Panc1 (cell line): Measurements from ENCODE around the gene GLB1L. TPM values are rescaled to one million over a fixed set of nuclear protein-coding genes. Genes with fewer than 3 reads are reported as not detected.

Source experiments
- ATAC-seq: fragments of 200-7000 bp; cut with Tn5 transposase; 2 replicates; pipeline ENCODE4 v1.9.1; 2020; ENCODE audit warnings: mild to moderate bottlenecking, moderate library complexity
- BruUV-seq: library from RNA; stranded (reverse); fragments of 400-500 nt; replicated peaks from 2 replicates; lab custom pipeline; 2021; lab: Mats Ljungman, UMichigan
- CTCF ChIA-PET: fragments of 300-600 bp; sonication (Branson Sonifier 250); formaldehyde crosslinking; loops from one replicate; lab custom pipeline; 2022; ENCODE audit warnings: antibody characterized with exemption; lab: Charles Lee
- POLR2A ChIA-PET: fragments of 300-600 bp; sonication (Branson Sonifier 250); formaldehyde crosslinking; loops from one replicate; lab custom pipeline; 2022; ENCODE audit warnings: antibody characterized with exemption; lab: Charles Lee
- DNase-seq: peaks from one replicate; pipeline ENCODE4 v3.0.0-alpha.2; 2010; ENCODE audit warnings: low read depth, low spot score
- H3K27ac ChIP-seq: 2 replicates; pipeline ENCODE4 v1.5.1; 2011; ENCODE audit warnings: mild to moderate bottlenecking, low read length, inconsistent platforms
- H3K27me3 ChIP-seq: fragments of 200-500 bp; sonication (Bioruptor generic); 2 replicates; pipeline ENCODE4 v1.6.0; 2014; ENCODE audit warnings: low read length, inconsistent platforms; ENCODE audit not compliant: control insufficient read depth, insufficient read depth
- H3K36me3 ChIP-seq: fragments of 200-500 bp; sonication (Bioruptor generic); 2 replicates; pipeline ENCODE4 v1.5.1; 2014; ENCODE audit warnings: inconsistent platforms, mild to moderate bottlenecking, low read length, moderate library complexity; ENCODE audit not compliant: control insufficient read depth, insufficient read depth
- H3K4me1 ChIP-seq: 2 replicates; pipeline ENCODE4 v1.5.1; 2011; ENCODE audit warnings: inconsistent platforms, mild to moderate bottlenecking, low read length, moderate library complexity; ENCODE audit not compliant: control insufficient read depth, insufficient read depth
- H3K4me3 ChIP-seq, 2 experiments: 2 replicates each; pipeline ENCODE4 v1.5.1; 2011 to 2012; ENCODE audit warnings: low read depth in 2 of 2, low read length in 2 of 2, mild to moderate bottlenecking in 2 of 2, inconsistent platforms in 1 of 2, moderate library complexity in 1 of 2
- H3K9me3 ChIP-seq: fragments of 200-500 bp; sonication (Bioruptor generic); 2 replicates; pipeline ENCODE4 v1.5.1; 2014; ENCODE audit warnings: low read depth, mild to moderate bottlenecking, inconsistent platforms, low read length, moderate library complexity; ENCODE audit not compliant: control insufficient read depth, insufficient read depth
- POLR2AphosphoS5 ChIP-seq: IDR thresholded peaks from 2 replicates; pipeline ENCODE4 v1.6.1; 2012; ENCODE audit warnings: mild to moderate bottlenecking, low read depth, low read length, moderate library complexity
- SIN3A ChIP-seq: IDR thresholded peaks from 2 replicates; pipeline ENCODE4 v1.6.1; 2012; ENCODE audit warnings: low read depth, mild to moderate bottlenecking, low read length, moderate library complexity, borderline replicate concordance; ENCODE audit not compliant: insufficient read depth
- TCF7L2 ChIP-seq: IDR thresholded peaks from 2 replicates; pipeline ENCODE4 v1.6.1; 2011; ENCODE audit warnings: mild to moderate bottlenecking, low read depth, low read length, inconsistent platforms
- in situ Hi-C: cut with HindIII; loops from 2 replicates; pipeline ENCODE4 v1.10.0; 2016; ENCODE audit warnings: low sequenced_read_pairs, low pct_unique_long_range_greater_than_20kb
- intact Hi-C: fragments of 100-400 bp; cut with micrococcal nuclease; formaldehyde crosslinking; loops from one replicate; pipeline ENCODE4 v1.10.0; 2022; ENCODE audit not compliant: unreplicated experiment
- total RNA-seq: library from RNA; stranded (reverse); gene quantifications from one replicate; pipeline ENCODE4 v1.2.1, GENCODE V29; 2021; ENCODE audit not compliant: unreplicated experiment
- TF ChIP-seq, protein P1 (sequence below), 2 experiments: IDR thresholded peaks; 2 replicates each; pipeline ENCODE4 v1.6.1; 2011 to 2012; ENCODE audit warnings: low read depth in 2 of 2, control low read depth in 1 of 2, low read length in 1 of 2, mild to moderate bottlenecking in 1 of 2, moderate library complexity in 1 of 2; ENCODE audit not compliant: insufficient read depth in 1 of 2
- TF ChIP-seq, protein P2 (sequence below): fragments of 450-650 bp; IDR thresholded peaks from 2 replicates; pipeline ENCODE4 v1.5.1; 2017; ENCODE audit warnings: mild to moderate bottlenecking

GLB1L gene
- total RNA-seq, 1 experiment from 2014 or later: 8.1 TPM

DNA sequence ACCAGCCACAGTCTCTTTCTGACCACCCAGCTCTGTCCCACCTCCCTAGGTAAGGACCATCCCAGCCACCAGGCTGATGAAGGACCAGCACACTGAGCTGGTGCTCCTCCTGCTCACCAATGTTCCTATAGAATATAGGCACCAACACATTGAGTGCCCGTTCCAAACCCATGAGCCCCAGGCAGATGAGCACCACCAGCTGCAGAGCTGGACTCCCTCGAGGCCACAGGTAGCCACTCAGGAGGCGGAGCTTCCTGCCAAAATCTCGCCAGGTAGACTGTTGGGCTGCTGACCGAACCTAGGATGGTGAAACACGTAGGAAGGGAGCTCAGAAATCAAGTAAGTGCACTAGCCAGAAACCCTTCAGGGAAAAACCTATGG is 28.7 kb downstream of the GLB1L start:
- in situ Hi-C loops (no loop called here), intact Hi-C loops (loop anchor here (10.0 kb wide), 1 partner anchor 52 kb away; the partner anchor contains the start of gene NHEJ1)
- no peaks in the 10 kb centered on the region for H3K9me3 ChIP-seq
- ATAC-seq (no peak), DNase-seq (no peak)
- no peak overlapping the region for H3K4me3 ChIP-seq
- 0 out of 2 replicates have a peak, but pooled peaks cover 2% of the 10 kb centered on the region for H3K36me3 ChIP-seq
- CTCF ChIA-PET: no interaction called here
- no peak overlapping the region for H3K27ac ChIP-seq
- BruUV-seq: no TSS peak
- no peaks in the 10 kb centered on the region for H3K27me3 ChIP-seq
- POLR2A ChIA-PET: interaction anchor here (0.6 to 0.7 kb wide), 2 partner anchors 10 to 42 kb away, joined by 3 to 4 read pairs; no protein-coding TSS in a partner anchor
- TF ChIP-seq, protein P1, sequence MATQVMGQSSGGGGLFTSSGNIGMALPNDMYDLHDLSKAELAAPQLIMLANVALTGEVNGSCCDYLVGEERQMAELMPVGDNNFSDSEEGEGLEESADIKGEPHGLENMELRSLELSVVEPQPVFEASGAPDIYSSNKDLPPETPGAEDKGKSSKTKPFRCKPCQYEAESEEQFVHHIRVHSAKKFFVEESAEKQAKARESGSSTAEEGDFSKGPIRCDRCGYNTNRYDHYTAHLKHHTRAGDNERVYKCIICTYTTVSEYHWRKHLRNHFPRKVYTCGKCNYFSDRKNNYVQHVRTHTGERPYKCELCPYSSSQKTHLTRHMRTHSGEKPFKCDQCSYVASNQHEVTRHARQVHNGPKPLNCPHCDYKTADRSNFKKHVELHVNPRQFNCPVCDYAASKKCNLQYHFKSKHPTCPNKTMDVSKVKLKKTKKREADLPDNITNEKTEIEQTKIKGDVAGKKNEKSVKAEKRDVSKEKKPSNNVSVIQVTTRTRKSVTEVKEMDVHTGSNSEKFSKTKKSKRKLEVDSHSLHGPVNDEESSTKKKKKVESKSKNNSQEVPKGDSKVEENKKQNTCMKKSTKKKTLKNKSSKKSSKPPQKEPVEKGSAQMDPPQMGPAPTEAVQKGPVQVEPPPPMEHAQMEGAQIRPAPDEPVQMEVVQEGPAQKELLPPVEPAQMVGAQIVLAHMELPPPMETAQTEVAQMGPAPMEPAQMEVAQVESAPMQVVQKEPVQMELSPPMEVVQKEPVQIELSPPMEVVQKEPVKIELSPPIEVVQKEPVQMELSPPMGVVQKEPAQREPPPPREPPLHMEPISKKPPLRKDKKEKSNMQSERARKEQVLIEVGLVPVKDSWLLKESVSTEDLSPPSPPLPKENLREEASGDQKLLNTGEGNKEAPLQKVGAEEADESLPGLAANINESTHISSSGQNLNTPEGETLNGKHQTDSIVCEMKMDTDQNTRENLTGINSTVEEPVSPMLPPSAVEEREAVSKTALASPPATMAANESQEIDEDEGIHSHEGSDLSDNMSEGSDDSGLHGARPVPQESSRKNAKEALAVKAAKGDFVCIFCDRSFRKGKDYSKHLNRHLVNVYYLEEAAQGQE (IDR thresholded peaks at IDR 0.05; ENCODE audit: insufficient read depth in 1 of 2, low read depth in 2 of 2, low read length in 1 of 2): no peak
- TF ChIP-seq SIN3A (no peak), POLR2AphosphoS5 (no peak), TCF7L2 (no peak)
- TF ChIP-seq, protein P2, sequence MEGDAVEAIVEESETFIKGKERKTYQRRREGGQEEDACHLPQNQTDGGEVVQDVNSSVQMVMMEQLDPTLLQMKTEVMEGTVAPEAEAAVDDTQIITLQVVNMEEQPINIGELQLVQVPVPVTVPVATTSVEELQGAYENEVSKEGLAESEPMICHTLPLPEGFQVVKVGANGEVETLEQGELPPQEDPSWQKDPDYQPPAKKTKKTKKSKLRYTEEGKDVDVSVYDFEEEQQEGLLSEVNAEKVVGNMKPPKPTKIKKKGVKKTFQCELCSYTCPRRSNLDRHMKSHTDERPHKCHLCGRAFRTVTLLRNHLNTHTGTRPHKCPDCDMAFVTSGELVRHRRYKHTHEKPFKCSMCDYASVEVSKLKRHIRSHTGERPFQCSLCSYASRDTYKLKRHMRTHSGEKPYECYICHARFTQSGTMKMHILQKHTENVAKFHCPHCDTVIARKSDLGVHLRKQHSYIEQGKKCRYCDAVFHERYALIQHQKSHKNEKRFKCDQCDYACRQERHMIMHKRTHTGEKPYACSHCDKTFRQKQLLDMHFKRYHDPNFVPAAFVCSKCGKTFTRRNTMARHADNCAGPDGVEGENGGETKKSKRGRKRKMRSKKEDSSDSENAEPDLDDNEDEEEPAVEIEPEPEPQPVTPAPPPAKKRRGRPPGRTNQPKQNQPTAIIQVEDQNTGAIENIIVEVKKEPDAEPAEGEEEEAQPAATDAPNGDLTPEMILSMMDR: no peak
- peaks cover 10% of the 10 kb centered on the region for H3K4me1 ChIP-seq

DNA sequence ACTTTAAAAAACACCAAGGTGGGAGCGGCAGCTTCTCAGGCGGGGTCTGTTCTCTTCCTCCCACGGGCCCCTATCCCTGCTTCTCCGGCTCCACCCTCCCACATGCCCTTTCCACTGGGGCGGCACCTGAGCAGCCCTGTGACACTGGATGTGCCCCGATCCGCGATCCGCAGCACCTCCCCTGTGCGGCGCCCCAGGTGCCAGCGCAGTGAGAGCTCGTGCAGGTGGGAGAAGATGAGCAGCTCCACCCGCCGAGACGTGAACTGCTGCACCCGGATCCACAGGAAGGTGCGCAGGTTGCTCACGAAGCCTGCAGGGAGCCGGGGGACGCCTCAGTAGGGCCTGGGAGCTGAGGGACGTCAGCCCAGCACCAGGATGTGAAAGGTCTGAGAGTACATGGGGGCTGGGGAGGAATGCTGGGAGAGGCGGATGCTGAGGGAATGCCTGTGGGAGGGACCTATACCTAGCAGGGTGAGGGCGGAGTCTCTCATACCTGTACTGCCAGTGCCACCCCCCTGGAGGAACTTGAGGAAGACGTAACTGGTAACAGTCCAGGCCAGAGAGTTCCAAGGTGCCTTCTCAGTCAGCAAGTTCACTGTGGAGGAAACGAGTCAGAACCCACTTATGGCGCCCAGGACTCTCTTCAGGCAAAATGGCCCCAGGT is 29.2 kb downstream of the GLB1L start:
- TF ChIP-seq, protein P2: no peak
- TF ChIP-seq SIN3A (no peak), POLR2AphosphoS5 (no peak), TCF7L2 (no peak)
- TF ChIP-seq, protein P1 (IDR thresholded peaks at IDR 0.05; ENCODE audit: insufficient read depth in 1 of 2, low read depth in 2 of 2, low read length in 1 of 2): no peak
- DNase-seq: no peak
- in situ Hi-C loops: no loop called here
- Histone ChIP-seq H3K27me3 (no peaks in the 10 kb centered on the region), H3K9me3 (no peaks in the 10 kb centered on the region), H3K27ac (no peak overlapping the region), H3K4me1 (peaks cover 10% of the 10 kb centered on the region), H3K36me3 (0 out of 2 replicates have a peak, but pooled peaks cover 2% of the 10 kb centered on the region), H3K4me3 (no peak overlapping the region)
- ChIA-PET POLR2A (interaction anchor here (0.7 kb wide), 1 partner anchor 10 kb away, joined by 3 read pairs; no protein-coding TSS in a partner anchor), CTCF (no interaction called here)
- ATAC-seq: no peak
- BruUV-seq: no TSS peak
- intact Hi-C loops: loop anchor here (10.0 kb wide), 1 partner anchor 51 kb away; the partner anchor contains the start of gene NHEJ1
